Activated CD8-positive, alpha-beta memory T cell treated with anti-CD3 and anti-CD28 coated beads, Interleukin-2, amount 50 U/mL, for 48 hours (primary cell): ENCODE measurements around the gene GCAT.

ENCODE experiments used
- DNase-seq: peaks from one replicate; pipeline ENCODE4 v3.0.0-alpha.2; 2020

Gene GCAT

GRCh38 chr22:37807410-37808293 is at the start of gene GCAT:
GCAT (plus strand) TSS chr22:37807934; CDS start chr22:37807968, 34 bp downstream.
- DNase-seq: peak; percentile 94

DNA sequence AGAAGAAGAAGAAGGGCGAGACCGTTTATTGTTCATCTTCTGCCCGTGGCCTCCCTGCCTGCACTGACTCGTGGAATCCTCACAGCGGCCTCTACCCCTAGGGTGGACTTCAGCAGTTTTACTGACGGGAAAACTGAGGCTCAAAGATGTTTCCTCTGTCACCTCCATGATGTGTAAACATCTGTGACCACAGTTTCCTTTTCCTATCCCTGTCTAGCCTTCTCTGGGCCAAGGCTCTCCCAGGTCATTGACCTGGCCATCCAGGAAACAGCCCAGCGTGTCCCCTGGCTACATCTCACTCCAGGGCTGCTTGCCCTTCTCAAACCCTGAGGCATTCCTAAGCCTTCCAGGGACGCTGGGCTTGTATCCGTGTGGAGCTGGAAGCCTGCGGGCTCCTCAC is 49.0 kb upstream of the GCAT start:
- no peak for DNase-seq

GRCh38 chr22:37759281-37759680 is 48.5 kb upstream of the GCAT start:
- DNase-seq: no peak

- DNase-seq: no peak
These were observed 47.6 kb upstream of the GCAT start for GRCh38 chr22:37760152-37760551.

GRCh38 chr22:37762389-37762836 is 45.3 kb upstream of the GCAT start:
- no peak for DNase-seq

- no peak for DNase-seq
These were observed 44.7 kb upstream of the GCAT start for GRCh38 chr22:37763012-37763411.

- no peak for DNase-seq
These were observed 44.1 kb upstream of the GCAT start for GRCh38 chr22:37763652-37764051.

DNA sequence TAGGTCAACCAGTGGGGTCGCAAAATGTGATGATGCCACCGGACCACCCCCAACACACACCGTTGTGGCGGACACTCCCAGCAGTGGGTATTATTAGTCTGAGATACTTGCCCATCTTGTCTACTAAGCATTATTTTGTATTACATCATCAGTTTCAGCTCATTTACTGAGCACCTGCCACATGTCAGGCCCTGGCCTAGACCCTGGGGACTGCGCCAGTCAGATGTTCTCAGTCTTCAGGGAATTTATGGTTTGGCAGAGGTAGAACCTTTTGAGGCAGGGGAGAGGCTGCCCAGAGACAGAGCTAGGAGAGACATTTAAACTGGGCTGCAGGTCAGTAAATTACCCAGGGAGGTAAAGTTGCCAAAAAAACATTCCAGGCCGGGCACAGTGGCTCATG is 43.1 kb upstream of the GCAT start:
- DNase-seq: no peak

- no peak for DNase-seq
These were observed 42.2 kb upstream of the GCAT start for GRCh38 chr22:37765498-37765897.

GRCh38 chr22:37765953-37766576 is 41.7 kb upstream of the GCAT start:
- DNase-seq: no peak

GRCh38 chr22:37768273-37768672 is 39.5 kb upstream of the GCAT start:
- DNase-seq: no peak

- DNase-seq: no peak
These were observed 38.7 kb upstream of the GCAT start for GRCh38 chr22:37769056-37769455.

- no peak for DNase-seq
These were observed 36.7 kb upstream of the GCAT start for GRCh38 chr22:37771081-37771480.

DNA sequence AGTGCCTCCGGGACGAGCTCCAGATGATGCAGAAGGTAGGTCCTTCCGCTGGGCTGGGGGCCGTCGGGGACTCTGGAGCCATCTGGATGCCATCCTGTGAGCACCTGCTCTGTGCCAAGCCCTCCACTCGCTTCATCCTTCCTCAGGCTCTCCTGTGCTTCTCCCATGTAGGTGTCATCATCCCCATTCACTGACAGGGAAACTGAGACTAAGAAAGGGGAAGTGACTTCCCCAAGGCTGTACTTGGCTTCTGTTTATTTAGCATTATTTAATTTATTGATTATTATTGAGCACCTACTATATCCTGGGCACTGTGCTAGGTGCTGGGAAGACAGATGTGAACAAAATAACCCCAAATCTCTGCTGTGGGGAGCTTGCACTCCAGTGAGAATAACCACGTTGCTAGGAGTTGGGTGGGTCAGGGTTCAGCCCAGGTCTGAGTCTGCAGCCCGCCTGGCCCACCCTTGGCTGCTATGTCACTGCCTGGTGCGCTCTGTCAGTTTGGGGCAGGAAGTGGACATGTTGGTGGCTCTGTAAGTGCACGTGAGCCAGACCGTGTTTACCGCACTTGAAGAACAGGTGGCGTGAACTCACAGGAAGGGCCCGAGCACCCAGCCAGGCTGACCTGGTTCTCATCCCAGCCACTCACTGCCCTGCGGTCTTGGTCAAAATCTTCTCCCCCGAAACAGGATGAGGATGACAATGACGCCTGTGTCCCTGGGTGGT is 35.9 kb upstream of the GCAT start:
- DNase-seq: no peak

DNA sequence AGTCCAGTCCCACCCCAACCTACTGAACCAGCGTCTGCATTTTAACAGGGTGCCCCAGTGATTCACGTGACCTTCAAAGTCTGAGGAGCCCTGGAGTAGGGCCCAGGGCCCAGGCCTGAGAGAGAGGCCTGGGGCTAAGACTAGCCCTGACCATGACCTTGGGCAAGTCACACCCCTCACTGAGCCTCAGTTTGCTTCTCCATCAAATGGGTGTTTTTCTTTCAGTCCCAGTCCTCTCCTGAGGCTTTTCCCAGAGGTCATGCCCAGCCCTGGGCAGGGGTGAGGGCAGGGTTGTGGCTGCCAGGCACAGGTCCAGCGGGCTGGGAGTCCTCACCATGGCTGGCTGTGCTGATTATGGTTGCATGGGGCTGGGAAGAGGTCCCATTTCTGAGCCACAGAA is 33.0 kb upstream of the GCAT start:
- no peak for DNase-seq

DNA sequence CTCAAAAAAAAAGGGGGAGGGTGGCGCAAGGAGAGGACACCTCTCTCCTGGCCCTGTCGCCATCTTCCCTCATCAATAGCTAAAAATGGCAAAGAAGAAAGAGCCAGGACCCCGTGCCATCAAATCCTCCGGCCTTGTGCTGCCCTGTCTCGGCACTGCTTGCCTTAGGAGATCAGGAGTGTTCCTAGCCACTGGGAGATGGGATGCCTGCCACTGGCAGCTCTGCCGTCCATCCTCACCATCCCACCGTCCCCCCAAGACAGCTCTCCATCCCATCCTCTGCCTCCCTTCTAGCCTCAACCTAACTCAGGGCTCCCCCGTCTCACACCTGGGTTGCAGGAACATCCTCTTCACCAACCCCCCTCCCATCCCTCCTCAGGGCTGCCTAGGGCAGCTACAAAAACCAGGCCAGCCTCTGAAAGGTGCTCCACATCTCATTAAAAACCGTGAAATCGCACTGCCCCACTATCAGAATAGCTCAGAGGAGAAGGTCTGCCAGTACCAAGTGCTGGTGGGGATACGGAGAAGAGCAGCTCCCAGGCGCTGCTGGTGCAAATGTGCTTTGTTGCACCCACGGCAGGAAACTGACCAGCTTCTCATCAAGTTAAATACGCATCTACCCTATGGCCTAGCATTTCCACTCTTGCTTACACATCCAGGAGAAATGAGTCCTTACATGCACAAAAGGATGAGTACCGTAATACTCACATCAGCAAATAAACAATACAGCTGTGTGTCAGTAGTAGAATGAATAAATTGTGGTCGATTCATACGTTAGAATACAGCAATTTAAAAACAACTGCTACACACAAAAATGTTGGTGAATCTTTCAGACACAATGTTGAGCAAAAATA is 31.7 kb upstream of the GCAT start:
- DNase-seq: no peak

DNA sequence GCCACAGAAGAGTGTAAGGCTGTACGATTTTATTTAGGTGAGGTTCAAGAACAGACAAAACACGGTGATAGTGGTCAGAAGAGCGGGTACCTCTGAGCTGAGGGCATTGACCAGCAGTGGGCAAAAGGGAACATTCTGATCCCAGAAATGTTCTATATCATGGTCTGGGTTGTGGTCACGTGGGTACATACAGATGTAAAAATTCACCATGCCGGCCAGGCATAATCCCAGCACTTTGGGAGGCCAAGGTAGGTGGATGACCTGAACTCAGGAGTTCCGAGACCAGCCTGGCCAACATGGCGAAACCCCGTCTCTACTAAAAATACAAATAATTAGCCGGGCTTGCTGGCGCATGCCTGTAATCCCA is 31.1 kb upstream of the GCAT start:
- DNase-seq: no peak

DNA sequence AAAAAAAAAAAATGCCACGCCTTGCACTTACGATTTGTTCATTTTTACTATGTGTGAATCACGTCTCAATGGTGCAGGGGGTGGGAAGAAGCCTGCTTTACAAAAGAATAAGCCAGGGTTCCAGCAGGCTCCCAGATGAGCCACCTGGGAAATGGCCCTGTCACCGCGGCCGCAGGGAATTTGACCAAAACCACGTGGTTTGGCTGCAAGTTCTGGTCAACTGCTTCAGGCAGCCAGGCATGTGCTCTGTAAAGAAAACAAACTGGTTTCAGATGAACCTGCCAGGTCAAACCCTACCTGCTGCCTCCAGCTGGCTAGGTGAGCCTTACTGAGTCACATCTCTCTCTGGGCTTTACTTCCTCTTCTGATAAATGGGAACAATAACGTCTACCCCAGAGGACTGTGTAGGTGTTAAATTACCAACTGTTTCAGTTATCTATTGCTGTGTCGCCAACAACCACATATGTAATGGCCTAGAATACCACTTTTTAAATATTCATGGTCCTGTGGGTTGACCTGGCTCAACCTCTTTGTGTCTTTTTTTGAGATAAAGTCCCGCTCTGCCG is 30.5 kb upstream of the GCAT start:
- DNase-seq: no peak

GRCh38 chr22:37778370-37779009 is 29.2 kb upstream of the GCAT start:
- DNase-seq: no peak

- no peak for DNase-seq
These were observed 26.2 kb upstream of the GCAT start for GRCh38 chr22:37781434-37782059.
